Measurements from ENCODE around the gene SLC9B1.
"Not testable (repeated sequence)": the region's sequence is repeated elsewhere in the genome, so short reads cannot be mapped to it uniquely, and the experiment has no call there.

Gene SLC9B1

DNA sequence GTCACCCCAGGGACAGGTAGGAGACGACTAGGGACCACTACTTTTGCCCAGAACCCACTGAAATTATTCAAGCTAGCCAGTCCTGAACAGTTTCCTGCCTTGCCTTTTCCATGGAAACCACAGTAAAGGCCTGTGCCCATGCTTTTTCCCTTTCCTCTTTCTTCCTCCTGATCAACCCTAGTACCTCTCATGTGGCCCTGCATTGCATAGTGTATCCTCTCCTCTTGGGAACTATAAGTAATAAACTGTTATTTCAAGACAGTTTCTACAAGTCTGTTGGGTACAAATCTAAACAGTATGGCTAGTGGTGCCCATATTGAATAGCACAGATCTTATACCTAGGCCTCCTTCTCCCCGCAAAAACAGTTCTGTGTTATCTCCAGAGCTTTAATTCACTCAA lies 136.2 kb downstream of the SLC9B1 start:
- Histone ChIP-seq H3K4me1 (ENCODE audit: control insufficient read depth in 2 of 2, insufficient read depth in 1 of 2, low read depth in 1 of 2, low read length in 2 of 2) (no peaks in the 10 kb centered on the region), H3K4me3 (ENCODE audit: low read length in 2 of 2) (no peak overlapping the region), H3K27ac (replicated peaks; ENCODE audit: low read length) (no peak overlapping the region), H3K14ac (ENCODE audit: low read length) (no peak overlapping the region), H3K36me3 (replicated peaks in 1 of 2; ENCODE audit: control insufficient read depth in 2 of 2, insufficient read depth in 2 of 2, low read length in 2 of 2) (peaks cover 0 to 63% of the 10 kb centered on the region in 2 donors), H3K27me3 (ENCODE audit: control insufficient read depth in 3 of 3, insufficient read depth in 3 of 3, low read depth in 1 of 3, low read length in 3 of 3) (no peaks in the 10 kb centered on the region), H2BK12ac (ENCODE audit: low read length) (no peak overlapping the region), H3K4me2 (ENCODE audit: insufficient read depth, low read length, poor library complexity, severe bottlenecking) (no peak overlapping the region), H4K8ac (ENCODE audit: low read depth, low read length) (no peak overlapping the region), H2BK15ac (ENCODE audit: low read length) (no peak overlapping the region), H2AFZ (ENCODE audit: low read length) (no peak overlapping the region), H3K4ac (ENCODE audit: low read length) (no peak overlapping the region), H2BK120ac (ENCODE audit: low read depth, low read length) (no peak overlapping the region), H3K9me3 (replicated peaks in 1 of 2; ENCODE audit: control insufficient read depth in 2 of 2, insufficient read depth in 1 of 2, low read depth in 1 of 2, low read length in 2 of 2) (peaks cover 0 to 8% of the 10 kb centered on the region in 2 donors), H3K23ac (ENCODE audit: low read depth, low read length, poor library complexity) (no peak overlapping the region), H3K18ac (ENCODE audit: low read length) (no peak overlapping the region), H2BK5ac (ENCODE audit: low read length) (no peak overlapping the region), H4K91ac (ENCODE audit: low read depth, low read length, poor library complexity) (no peak overlapping the region), H3K9ac (ENCODE audit: low read depth, low read length, poor library complexity) (no peak overlapping the region), H3K79me1 (ENCODE audit: low read depth, low read length) (no peaks in the 10 kb centered on the region), H2AK5ac (ENCODE audit: low read depth, low read length) (no peak overlapping the region)
- WGBS, 2 donors (ENCODE audit: extremely low coverage in 2 of 2, insufficient read length in 2 of 2, insufficient replicate concordance in 1 of 2): no CpG with 5 or more reads among the region's 2 CpGs
- DNase-seq (ENCODE audit: low spot score): no peak

DNA sequence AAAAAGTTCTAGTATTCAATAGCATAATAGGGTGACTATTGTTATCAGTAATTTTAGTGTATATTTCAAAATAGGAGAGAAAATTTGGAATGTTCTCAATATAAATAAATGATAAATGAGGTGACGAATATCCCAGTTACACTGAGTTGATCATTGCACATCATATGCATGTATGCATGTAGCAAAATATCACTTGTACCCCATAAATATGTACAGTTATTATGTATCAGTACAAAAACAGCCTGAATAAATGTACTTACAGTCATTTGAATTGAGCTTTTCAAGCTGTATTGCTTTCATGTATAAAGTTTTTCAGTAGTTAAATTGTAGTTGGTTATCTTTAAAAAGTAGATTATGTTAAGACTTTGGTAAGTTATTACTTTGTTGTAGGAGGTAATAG lies 138.2 kb downstream of the SLC9B1 start:
- Histone ChIP-seq H2BK120ac (ENCODE audit: low read depth, low read length) (no peak overlapping the region), H2AK5ac (ENCODE audit: low read depth, low read length) (no peak overlapping the region), H3K23ac (ENCODE audit: low read depth, low read length, poor library complexity) (no peak overlapping the region), H3K4ac (ENCODE audit: low read length) (no peak overlapping the region), H2BK15ac (ENCODE audit: low read length) (no peak overlapping the region), H3K18ac (ENCODE audit: low read length) (no peak overlapping the region), H3K27ac (replicated peaks; ENCODE audit: low read length) (no peak overlapping the region), H3K27me3 (ENCODE audit: control insufficient read depth in 3 of 3, insufficient read depth in 3 of 3, low read depth in 1 of 3, low read length in 3 of 3) (no peaks in the 10 kb centered on the region), H2BK12ac (ENCODE audit: low read length) (no peak overlapping the region), H3K4me3 (ENCODE audit: low read length in 2 of 2) (no peak overlapping the region), H3K4me1 (ENCODE audit: control insufficient read depth in 2 of 2, insufficient read depth in 1 of 2, low read depth in 1 of 2, low read length in 2 of 2) (no peaks in the 10 kb centered on the region), H3K9ac (ENCODE audit: low read depth, low read length, poor library complexity) (no peak overlapping the region), H3K79me1 (ENCODE audit: low read depth, low read length) (peaks cover 3% of the 10 kb centered on the region), H2BK5ac (ENCODE audit: low read length) (no peak overlapping the region), H4K8ac (ENCODE audit: low read depth, low read length) (no peak overlapping the region), H4K91ac (ENCODE audit: low read depth, low read length, poor library complexity) (no peak overlapping the region), H2AFZ (ENCODE audit: low read length) (no peak overlapping the region), H3K14ac (ENCODE audit: low read length) (no peak overlapping the region), H3K4me2 (ENCODE audit: insufficient read depth, low read length, poor library complexity, severe bottlenecking) (no peak overlapping the region), H3K36me3 (replicated peaks in 1 of 2; ENCODE audit: control insufficient read depth in 2 of 2, insufficient read depth in 2 of 2, low read length in 2 of 2) (peaks cover 6 to 68% of the 10 kb centered on the region in 2 donors), H3K9me3 (replicated peaks in 1 of 2; ENCODE audit: control insufficient read depth in 2 of 2, insufficient read depth in 1 of 2, low read depth in 1 of 2, low read length in 2 of 2) (peaks cover 5 to 22% of the 10 kb centered on the region in 2 donors)
- no CpG with 5 or more reads among the region's 1 CpG for WGBS, 2 donors (ENCODE audit: extremely low coverage in 2 of 2, insufficient read length in 2 of 2, insufficient replicate concordance in 1 of 2)
- no peak for DNase-seq (ENCODE audit: low spot score)

DNA sequence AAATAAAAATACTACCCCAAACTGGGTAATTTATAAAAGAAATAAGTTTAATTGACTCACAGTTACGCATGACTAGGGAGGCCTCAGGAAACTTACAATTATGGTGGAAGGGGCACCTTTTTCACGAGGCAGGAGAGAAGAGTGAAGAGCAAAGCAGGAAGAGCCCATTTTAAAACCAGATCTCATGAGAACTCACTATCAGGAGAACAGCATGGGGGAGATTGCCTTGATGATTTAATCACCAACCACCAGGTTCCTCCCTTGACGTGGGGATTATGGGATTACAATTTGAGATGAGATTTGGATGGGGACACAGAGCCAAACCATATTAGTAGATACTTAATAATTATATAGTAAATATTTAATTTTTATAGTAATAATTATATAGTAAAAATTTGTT lies 140.6 kb downstream of the SLC9B1 start:
- H3K27me3 ChIP-seq (ENCODE audit: control insufficient read depth in 3 of 3, insufficient read depth in 3 of 3, low read depth in 1 of 3, low read length in 3 of 3): no peaks in the 10 kb centered on the region
- no peak overlapping the region for H2BK5ac ChIP-seq (ENCODE audit: low read length)
- peaks cover 3% of the 10 kb centered on the region for H3K79me1 ChIP-seq (ENCODE audit: low read depth, low read length)
- H2BK12ac ChIP-seq (ENCODE audit: low read length): no peak overlapping the region
- no peak overlapping the region for H3K18ac ChIP-seq (ENCODE audit: low read length)
- no peak overlapping the region for H3K27ac ChIP-seq (replicated peaks; ENCODE audit: low read length)
- H3K23ac ChIP-seq (ENCODE audit: low read depth, low read length, poor library complexity): no peak overlapping the region
- peaks cover 7 to 36% of the 10 kb centered on the region in 2 donors for H3K9me3 ChIP-seq (replicated peaks in 1 of 2; ENCODE audit: control insufficient read depth in 2 of 2, insufficient read depth in 1 of 2, low read depth in 1 of 2, low read length in 2 of 2)
- H2AFZ ChIP-seq (ENCODE audit: low read length): no peak overlapping the region
- H3K4me1 ChIP-seq (ENCODE audit: control insufficient read depth in 2 of 2, insufficient read depth in 1 of 2, low read depth in 1 of 2, low read length in 2 of 2): no peaks in the 10 kb centered on the region
- no peak overlapping the region for H2BK15ac ChIP-seq (ENCODE audit: low read length)
- no peak overlapping the region for H3K14ac ChIP-seq (ENCODE audit: low read length)
- no peak overlapping the region for H4K8ac ChIP-seq (ENCODE audit: low read depth, low read length)
- peaks cover 11 to 71% of the 10 kb centered on the region in 2 donors for H3K36me3 ChIP-seq (replicated peaks in 1 of 2; ENCODE audit: control insufficient read depth in 2 of 2, insufficient read depth in 2 of 2, low read length in 2 of 2)
- H3K4me3 ChIP-seq (ENCODE audit: low read length in 2 of 2): no peak overlapping the region
- no peak overlapping the region for H3K4me2 ChIP-seq (ENCODE audit: insufficient read depth, low read length, poor library complexity, severe bottlenecking)
- H3K4ac ChIP-seq (ENCODE audit: low read length): no peak overlapping the region
- no peak overlapping the region for H2BK120ac ChIP-seq (ENCODE audit: low read depth, low read length)
- no peak overlapping the region for H3K9ac ChIP-seq (ENCODE audit: low read depth, low read length, poor library complexity)
- no CpG with 5 or more reads among the region's 3 CpGs for WGBS, 2 donors (ENCODE audit: extremely low coverage in 2 of 2, insufficient read length in 2 of 2, insufficient replicate concordance in 1 of 2)
- H4K91ac ChIP-seq (ENCODE audit: low read depth, low read length, poor library complexity): no peak overlapping the region
- DNase-seq (ENCODE audit: low spot score): no peak
- H2AK5ac ChIP-seq (ENCODE audit: low read depth, low read length): no peak overlapping the region

DNA sequence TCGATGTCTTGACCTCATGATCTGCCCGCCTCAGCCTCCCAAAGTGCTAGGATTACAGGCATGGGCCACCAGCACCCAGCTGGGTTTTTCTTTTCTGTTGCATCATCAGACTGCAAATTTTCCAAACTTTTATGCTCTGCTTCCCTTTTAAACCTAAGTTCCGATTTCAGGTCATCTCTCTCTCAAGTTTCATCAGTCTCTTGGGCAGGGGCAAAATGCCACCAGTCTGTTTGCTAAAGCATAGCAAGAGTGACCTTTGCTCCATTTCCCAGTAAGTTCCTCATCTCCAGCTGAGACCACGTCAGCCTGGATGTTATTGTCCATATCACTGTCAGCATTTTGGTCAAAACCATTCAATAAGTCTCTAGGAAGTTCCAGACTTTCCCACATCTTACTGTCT lies 141.2 kb downstream of the SLC9B1 start:
- H3K14ac ChIP-seq (ENCODE audit: low read length); H2BK5ac ChIP-seq (ENCODE audit: low read length); H3K4ac ChIP-seq (ENCODE audit: low read length); H3K27me3 ChIP-seq (ENCODE audit: control insufficient read depth in 3 of 3, insufficient read depth in 3 of 3, low read depth in 1 of 3, low read length in 3 of 3); H3K18ac ChIP-seq (ENCODE audit: low read length); H3K23ac ChIP-seq (ENCODE audit: low read depth, low read length, poor library complexity); H4K8ac ChIP-seq (ENCODE audit: low read depth, low read length); H2AK5ac ChIP-seq (ENCODE audit: low read depth, low read length); H2BK120ac ChIP-seq (ENCODE audit: low read depth, low read length); H3K9ac ChIP-seq (ENCODE audit: low read depth, low read length, poor library complexity); H2BK12ac ChIP-seq (ENCODE audit: low read length); H3K4me2 ChIP-seq (ENCODE audit: insufficient read depth, low read length, poor library complexity, severe bottlenecking); H3K27ac ChIP-seq (replicated peaks; ENCODE audit: low read length); H3K4me3 ChIP-seq (ENCODE audit: low read length in 2 of 2); H2AFZ ChIP-seq (ENCODE audit: low read length); H2BK15ac ChIP-seq (ENCODE audit: low read length); H3K4me1 ChIP-seq (ENCODE audit: control insufficient read depth in 2 of 2, insufficient read depth in 1 of 2, low read depth in 1 of 2, low read length in 2 of 2); DNase-seq (ENCODE audit: low spot score); H3K79me1 ChIP-seq (ENCODE audit: low read depth, low read length); H4K91ac ChIP-seq (ENCODE audit: low read depth, low read length, poor library complexity): not testable (repeated sequence)
- WGBS, 2 donors (ENCODE audit: extremely low coverage in 2 of 2, insufficient read length in 2 of 2, insufficient replicate concordance in 1 of 2): no CpG with 5 or more reads among the region's 4 CpGs
- Histone ChIP-seq H3K9me3 (replicated peaks in 1 of 2; ENCODE audit: control insufficient read depth in 2 of 2, insufficient read depth in 1 of 2, low read depth in 1 of 2, low read length in 2 of 2) (peaks cover 7 to 39% of the 10 kb centered on the region in 2 donors), H3K36me3 (replicated peaks in 1 of 2; ENCODE audit: control insufficient read depth in 2 of 2, insufficient read depth in 2 of 2, low read length in 2 of 2) (peaks cover 11 to 71% of the 10 kb centered on the region in 2 donors)

Measured in neuronal stem cell (in vitro differentiated cells).